Mesenteric fat pad (tissue), 1 donor: Measurements from ENCODE around the gene PCMTD2. TPM values are rescaled to one million over a fixed set of nuclear protein-coding genes. Genes with fewer than 3 reads are reported as not detected.

ENCODE experiments used
- DNase-seq: peaks from one replicate; pipeline ENCODE4 v3.0.0-alpha.2; 2020; ENCODE audit warnings: low spot score
- total RNA-seq: library from RNA; stranded (reverse); fragmentation: NEBNext Ultra II Directional; extraction: Animal tissue kit (Norgen Biotek cat#: 25700); gene quantifications from one replicate; pipeline ENCODE4 v1.2.1, GENCODE V29; 2021
- donor health status: DM: yes; HTN: yes; CAD: no.

PCMTD2 gene
- total RNA-seq, 1 donor from 2014 or later, result 33.7 TPM

- DNase-seq, result peak; percentile 86
These were observed 782 bp upstream of the PCMTD2 start for GRCh38 chr20:64254571-64255360.

GRCh38 chr20:64256282-64256935 is 861 bp downstream of the PCMTD2 start:
- no peak for DNase-seq

- no peak for DNase-seq
These were observed 1.7 kb downstream of the PCMTD2 start for GRCh38 chr20:64257107-64257757.

- DNase-seq, result no peak
These were observed 2.7 kb downstream of the PCMTD2 start for GRCh38 chr20:64258071-64258823.

- DNase-seq, result no peak
These were observed 4.7 kb downstream of the PCMTD2 start for GRCh38 chr20:64260239-64260638.

- DNase-seq, result no peak
These were observed 5.6 kb downstream of the PCMTD2 start for GRCh38 chr20:64261138-64261537.

- no peak for DNase-seq
These were observed 8.5 kb downstream of the PCMTD2 start for GRCh38 chr20:64264091-64264490.

GRCh38 chr20:64265201-64265600 is 9.7 kb downstream of the PCMTD2 start:
- no peak for DNase-seq

- no peak for DNase-seq
These were observed 11.4 kb downstream of the PCMTD2 start for GRCh38 chr20:64266988-64267387.

GRCh38 chr20:64268174-64268573 is 12.6 kb downstream of the PCMTD2 start:
- DNase-seq, result no peak

- DNase-seq, result no peak
These were observed 14.3 kb downstream of the PCMTD2 start for GRCh38 chr20:64269604-64270411.

GRCh38 chr20:64271636-64272035 is 16.1 kb downstream of the PCMTD2 start:
- DNase-seq, result no peak

GRCh38 chr20:64273109-64273508 is 17.6 kb downstream of the PCMTD2 start:
- DNase-seq, result no peak

- DNase-seq, result no peak
These were observed 21.3 kb downstream of the PCMTD2 start for GRCh38 chr20:64276817-64277216.

GRCh38 chr20:64277571-64278316 is 22.2 kb downstream of the PCMTD2 start:
- DNase-seq, result no peak

- DNase-seq, result no peak
These were observed 22.8 kb downstream of the PCMTD2 start for GRCh38 chr20:64278317-64278681.

GRCh38 chr20:64279826-64280459 is 24.4 kb downstream of the PCMTD2 start:
- no peak for DNase-seq

- DNase-seq, result no peak
These were observed 24.9 kb downstream of the PCMTD2 start for GRCh38 chr20:64280460-64280843.

- no peak for DNase-seq
These were observed 28.1 kb downstream of the PCMTD2 start for GRCh38 chr20:64283646-64284045.
